NCI-H1436 treated with DMSO at 0.1 percent for 48 hours (cell line): ENCODE measurements around the gene DCD.
"Not testable (repeated sequence)": the region's sequence is repeated elsewhere in the genome, so short reads cannot be mapped to it uniquely, and the experiment has no call there.

Experiments
- DNase-seq: peaks from one replicate; lab custom pipeline; 2025; lab: John Stamatoyannopoulos, UW

The DCD gene

DNA sequence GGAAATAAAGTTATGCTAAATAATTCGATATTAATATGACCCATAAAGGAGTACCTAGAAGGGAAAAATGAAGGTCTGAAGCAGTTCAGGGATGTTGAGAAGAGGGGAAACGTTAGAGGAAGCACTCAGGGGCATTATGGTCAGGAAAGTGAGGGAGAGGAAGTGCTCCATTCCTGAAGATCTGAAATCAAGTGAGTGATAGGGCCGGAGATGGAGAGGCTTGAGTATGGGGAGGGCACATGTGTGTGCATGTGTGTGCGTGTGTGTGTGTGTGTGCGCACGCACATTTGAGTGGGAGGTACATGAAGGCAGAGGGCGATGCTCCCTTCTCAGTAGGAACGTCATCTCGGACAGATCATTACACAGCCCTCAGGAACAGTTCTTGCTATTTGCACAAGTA, 4.9 kb upstream of the DCD start:
- no peak for DNase-seq

DNA sequence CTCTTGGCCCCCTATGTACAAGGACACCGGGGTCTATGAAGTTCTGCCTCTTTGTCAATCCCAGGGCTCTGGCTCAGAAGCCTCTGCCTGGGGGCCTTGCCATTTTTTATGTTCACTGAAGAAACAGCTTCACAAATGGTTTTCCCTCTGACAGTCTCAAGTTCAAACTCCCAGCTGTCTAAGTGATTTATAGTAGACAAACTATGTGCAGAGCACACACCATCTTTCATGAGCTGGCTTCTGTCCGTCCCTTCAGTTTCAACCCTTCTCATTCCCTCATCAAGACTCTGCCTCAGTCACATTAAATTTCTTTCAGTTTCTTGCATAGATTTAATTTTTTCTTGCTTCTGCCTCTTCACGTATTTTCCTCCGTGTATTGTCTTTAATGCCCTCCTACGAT, 2.7 kb upstream of the DCD start:
- DNase-seq: no peak

DNA sequence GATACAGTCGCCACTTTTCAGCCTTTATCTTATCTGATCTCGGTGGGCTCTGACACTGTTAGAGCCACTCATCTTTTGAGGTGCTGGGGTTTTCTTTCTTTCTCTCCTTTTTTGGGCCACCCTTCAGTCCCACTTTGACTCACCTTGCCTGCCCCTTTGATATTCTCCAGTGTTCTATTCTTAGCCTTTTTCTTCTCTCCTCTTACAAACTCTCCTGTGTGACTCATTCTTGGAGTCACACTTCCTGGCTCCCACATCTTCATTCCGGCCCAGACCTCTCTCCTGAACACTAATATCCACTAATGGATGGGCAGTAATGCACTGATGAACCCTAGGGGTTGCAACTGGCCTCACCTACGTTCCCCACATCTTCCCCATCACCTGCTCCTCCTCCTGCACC, 2.2 kb upstream of the DCD start:
- no peak for DNase-seq

DNA sequence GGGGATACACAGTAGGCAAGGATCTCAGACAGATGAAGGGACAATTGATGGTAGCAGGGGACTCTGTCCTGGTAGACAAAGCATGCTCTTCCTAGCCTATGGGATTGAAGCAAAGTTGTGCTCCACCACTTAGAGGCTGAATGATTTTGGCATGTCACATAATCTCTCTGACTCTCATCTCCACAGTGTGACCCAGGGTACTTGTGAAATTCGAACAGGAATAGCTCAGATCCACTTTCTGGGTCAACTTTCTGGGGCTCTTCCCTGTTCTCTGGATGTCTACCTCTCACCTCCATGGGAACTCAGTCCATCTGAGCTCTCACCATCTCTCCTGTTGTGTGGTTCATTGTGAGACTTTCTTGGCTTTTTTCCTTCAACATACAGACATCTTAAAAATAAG, 1.7 kb upstream of the DCD start:
- no peak for DNase-seq

DNA sequence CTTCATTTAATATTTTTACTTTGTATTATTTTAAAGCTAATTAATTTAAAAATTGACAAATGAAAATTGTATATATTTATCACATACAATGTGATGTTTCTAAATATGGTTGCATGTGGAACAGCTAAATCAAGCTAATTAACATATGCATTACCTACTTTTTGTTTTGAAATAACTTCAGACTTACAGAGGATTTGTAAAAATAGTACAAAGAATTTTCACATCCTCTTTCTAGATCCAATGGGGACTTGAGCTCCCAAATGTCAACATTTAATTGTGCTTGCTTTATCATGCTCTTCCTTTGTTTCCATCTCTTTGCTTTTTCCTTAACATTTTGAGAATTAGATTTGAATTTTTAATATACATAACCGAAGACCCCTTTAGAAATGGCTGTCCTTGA, 6.6 kb downstream of the DCD start:
- DNase-seq: no peak

DNA sequence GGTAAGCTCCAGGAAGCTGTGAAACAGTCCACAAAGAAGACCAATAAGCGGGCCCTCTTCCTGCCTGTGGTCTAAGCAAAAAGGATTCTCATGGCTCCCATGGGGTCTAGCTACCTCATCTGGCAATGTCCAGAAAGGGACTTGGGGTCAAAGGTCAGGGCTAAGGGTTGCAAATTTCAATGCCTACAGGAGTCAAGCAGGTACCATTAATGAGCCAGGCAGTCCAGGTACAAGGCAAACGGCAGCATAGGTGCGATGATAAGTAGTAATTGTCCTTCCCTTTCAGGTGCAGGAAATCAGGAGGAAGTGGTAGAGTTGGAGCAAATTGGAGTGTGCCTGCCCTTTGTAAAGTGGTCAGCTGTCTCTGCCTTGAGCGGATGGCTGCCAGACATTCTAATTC, 7.1 kb downstream of the DCD start:
- DNase-seq: no peak

DNA sequence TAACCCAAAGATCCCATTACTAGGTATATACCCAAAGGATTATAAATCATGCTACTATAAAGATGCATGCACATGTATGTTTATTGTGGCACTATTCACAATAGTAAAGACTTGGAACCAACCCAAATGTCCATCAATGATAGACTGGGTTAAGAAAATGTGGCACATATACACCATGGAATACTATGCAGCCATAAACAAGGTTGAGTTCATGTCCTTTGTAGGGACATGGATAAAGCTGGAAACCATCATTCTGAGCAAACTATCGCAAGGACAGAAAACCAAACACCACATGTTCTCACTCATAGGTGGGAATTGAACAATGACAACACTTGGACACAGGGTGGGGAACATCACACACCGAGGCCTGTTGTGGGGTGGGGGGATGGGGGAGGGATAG, 9.1 kb downstream of the DCD start:
- not testable (repeated sequence) for DNase-seq

DNA sequence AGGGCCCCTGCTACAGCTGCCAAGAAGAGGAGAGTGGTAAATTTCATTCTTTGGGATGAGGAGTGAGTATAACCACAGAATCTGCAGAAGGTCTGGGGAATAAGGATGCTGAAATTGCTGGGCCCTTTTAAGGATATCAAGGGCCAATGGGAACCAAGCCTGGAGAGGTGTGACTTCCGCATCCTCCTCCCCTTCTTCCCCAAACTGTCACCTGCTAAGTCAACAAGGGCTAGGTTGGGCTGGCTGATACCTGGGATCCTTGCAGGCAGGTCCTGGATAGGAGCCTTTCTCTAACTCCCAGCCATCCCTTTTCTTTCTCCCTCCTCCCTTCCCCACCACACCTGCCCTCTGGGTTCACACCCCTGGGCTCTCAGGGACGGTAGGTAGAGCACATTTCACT, 13.4 kb downstream of the DCD start, which contains the start of gene LACRT:
Gene LACRT (minus strand): TSS at position 101 of the 400 bp plus-strand sequence. CDS start 54 bp downstream, at position 47.
- no peak for DNase-seq

DNA sequence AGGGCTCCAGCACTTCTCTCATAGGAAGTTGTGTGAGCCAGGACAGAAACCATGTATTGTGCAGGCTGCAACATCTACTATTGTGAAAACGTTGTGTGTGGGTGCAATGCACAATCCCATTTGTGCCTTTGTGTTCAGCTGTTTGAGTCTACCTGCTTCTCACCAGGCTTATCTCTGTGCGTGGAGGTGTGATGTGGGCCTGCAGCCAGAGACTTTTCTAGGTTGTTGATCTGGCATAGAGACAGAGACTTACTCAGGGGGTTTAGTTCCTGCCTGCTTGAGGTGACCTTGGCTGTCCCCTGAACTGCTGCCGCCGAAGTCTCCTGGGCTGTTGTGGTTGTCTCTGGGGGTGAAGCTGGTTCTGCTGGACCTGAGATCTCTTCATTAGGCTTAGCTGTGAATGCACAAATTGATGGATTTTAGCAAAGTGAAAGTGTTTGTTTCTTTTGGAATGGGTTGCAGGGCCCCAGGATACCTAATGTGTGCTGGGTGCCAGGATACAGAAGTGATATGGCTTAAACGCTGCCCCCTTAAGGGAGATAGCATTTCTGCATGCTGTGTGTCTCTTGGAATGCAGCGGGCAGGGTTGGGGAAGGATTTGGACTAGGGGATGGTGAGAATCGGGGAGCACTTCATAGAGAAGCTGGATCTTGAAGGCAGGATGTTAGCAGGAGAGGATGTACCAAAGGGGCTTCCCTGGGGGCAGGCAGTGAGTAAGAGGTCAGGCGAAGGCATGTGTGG, 16.0 kb downstream of the DCD start:
- no peak for DNase-seq

DNA sequence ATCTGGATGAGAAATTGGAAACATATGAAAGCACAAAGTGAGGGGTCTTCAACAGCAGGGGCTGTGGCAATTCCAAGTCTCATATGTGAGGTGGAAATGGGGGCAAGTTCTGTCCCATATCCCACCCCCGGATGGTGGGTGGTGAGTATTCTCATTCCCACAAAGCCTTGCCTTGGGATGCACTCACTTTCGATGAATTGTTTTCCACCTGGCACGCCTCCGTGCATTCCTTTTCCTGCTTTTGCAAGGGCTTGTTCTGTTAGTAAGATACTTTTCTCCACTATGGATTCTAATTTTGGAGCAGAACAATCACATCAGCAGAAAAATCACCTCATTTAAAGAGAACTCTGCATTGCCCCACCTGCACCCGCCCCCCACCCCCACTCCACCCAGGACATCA, 16.6 kb downstream of the DCD start:
- no peak for DNase-seq

DNA sequence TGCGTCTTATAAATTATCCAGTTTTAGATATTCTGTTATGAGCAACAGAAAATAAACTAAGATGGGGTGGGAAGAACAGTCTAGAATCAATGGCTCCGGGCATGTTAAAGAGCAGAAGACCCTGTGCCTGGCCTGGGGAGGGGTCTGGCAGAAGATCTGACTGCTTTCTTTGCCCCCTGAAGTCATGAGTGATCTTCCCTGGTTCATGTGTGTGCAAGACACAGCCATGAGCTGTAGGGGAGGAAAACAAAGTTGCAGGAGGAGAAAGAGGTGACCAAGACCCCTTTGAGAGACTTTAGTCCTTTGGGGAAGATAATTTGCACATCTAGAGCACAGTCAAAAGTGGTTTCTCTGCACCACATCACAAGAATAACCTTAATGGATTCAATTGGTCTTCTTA, 18.2 kb downstream of the DCD start:
- no peak for DNase-seq

DNA sequence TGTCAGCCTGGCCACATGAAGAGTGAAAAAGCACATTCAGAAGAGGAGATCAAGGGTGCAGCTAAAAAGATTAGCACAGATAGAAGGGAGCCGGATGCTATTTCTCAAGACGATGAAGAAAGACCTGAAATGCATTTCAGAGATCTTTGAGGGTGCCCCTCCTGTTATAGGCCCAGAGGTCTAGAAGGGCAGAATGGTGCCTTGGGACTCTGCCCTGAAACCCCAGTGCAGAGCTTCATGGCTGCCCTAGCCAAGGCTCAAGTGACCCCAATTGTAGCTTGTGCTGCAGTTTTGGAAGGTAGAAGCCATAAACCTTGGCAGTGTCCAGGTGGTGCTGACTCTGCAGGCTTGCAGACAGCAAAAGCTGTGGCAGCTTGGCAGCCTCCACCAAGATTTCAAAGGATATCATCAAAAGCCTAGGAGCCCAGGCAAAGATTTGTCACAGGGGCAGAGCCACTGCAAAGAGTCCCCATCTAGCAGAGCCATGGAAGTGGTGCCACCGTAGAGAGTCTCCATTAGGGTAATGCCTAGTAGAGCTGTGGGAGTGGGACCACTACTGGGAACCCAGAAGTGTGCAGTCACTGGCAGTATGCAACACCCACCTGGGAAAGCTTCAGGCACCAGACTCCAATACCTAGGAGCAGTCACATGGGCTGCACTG, 19.8 kb downstream of the DCD start:
- DNase-seq: no peak

DNA sequence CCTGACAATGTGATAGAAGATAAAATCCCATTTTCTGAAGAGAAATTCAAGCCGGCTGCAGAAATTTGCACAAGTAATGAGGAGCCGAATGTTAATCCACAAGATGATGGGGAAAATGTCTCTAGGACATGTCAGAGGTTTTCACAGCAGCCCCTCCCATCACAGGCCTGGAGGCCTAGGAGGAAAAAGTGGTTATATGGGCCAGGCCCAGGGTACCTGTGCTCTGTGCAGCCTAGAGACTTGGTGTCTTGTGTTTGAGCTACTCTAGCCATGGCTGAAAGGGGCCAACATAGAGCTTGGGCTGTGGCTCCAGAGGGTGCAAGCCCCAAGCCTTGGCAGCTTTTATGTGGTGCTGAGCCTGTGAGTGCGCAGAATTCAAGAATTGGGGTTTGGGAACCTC, 20.9 kb downstream of the DCD start:
- no peak for DNase-seq

DNA sequence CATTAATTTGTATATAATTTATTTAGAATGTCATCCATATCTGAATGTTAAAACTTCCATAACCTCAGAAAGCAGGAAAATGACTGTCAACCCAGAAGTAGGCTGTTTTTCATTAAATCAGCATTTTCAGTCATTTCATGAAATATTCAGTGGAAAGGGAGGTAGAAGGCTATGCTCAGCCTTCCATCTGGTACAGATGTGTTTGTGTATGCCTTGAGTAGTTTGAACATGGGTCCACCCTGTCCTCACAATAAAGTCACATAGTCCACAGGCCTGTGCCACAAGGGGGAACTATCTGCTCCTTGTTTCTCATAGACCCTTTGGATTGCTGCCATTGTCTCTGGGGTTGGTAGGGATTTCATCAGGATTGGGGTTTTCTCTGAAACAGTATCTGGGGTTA, 22.6 kb downstream of the DCD start:
- DNase-seq: no peak

DNA sequence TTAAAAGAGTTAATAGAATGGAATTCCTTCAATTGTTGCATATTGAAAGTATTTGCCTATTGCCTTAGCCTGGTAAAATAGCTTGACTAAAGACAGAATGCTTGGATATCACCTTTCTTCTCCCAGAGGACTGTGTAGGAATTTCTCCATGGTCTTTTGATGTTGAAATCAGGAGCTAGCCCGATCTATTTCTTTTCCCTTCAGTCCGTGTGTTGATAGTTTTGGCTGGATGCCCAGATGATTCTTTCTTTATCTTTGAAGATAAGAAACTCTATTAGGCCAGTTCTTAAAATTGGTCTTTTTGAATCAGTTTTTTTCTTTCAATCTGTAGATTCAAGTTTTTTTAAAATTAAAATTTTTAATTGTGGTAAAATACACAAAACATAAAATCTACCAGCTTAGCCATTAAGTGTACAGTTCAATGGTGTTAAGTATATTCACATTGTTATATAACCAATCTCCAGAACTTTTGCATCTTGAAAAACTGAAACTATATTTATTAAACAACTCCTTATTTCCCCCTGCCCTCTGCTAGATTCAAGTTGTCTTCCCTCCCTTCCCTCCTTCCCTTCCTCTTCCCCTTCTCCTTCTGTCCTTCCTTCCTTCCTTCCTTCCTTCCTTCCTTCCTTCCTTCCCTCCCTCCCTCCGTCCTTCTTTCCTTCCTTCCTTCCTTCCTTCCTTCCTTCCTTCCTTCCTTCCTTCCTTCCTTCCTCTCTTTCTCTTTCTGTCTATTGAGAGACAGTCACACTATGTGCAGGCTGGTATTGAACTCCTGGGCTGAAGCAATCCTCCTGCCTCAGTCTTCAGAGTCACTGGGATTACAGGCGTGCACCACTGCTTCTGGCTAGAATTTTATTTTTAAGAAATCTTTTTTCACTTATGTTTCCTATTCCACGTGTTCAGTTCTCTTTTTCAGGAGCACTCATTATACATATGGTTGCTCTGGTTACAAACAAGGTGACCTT, 23.6 kb downstream of the DCD start:
- DNase-seq: no peak

DNA sequence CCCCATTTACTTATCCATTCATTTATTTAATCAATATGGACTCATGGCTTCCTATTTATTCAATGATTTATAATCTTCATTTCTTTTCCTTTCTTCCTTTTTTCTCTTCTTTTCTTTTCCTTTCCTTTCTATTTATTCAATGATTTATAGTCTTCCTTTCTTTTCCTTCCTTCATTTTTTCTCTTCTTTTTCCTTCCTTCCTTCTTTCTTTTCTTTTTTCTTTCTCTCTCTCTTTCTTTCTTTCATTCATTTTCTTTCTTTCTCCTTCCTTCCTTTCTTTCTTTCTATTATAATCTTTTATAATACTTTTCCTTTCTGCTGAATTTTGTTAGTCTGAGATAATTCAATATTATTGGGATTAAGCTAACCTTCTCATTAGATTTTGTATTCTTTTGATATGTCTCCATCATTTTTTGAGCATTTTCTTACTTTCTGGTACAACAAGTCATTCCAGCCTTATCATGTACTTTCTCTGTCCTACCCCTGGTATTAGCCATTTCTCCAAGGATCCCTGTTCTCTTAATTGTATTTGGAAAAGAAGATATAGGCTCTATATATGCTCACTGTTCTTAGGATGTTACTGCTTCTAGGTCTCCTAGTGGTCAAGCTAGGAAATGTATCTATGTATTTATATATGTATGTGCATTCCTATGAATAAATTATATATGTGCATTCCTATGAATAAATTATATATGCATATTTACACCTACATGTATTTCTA, 25.5 kb downstream of the DCD start:
- DNase-seq: no peak

DNA sequence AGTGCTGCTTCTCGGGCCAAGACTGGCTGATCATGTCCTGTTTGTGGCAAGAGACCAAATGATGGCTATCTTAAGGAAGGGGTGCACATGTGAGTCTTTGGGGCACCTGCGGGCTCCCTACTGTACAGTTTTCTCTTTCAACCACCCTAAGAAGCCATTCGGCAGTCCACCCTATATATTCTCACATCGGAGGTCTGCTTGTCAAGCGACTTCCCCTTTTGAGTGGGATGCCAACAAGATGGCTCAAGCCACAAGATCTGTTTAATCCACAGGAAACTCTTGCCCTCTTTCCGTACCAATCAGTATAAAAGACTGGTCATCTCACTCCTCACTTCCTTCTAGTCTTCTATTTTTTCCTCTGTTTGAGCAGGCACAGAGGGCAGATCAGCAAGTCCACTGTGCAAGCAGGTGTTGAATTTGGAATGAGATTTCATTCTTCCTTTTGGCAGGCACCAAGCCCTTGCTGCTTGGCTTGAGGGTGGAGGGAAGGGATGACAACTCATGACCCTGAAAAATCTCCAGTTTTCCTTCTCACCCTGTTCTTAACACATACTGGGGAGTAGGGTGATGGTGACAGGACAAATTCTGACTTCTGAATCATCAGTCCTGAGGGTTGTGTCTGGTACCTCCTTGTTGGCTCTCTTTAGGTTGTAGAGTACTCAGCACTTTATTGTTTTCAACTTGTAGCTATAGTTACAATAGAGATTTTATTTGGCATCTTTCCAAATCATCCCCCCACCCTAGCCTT, 31.1 kb downstream of the DCD start:
- no peak for DNase-seq

DNA sequence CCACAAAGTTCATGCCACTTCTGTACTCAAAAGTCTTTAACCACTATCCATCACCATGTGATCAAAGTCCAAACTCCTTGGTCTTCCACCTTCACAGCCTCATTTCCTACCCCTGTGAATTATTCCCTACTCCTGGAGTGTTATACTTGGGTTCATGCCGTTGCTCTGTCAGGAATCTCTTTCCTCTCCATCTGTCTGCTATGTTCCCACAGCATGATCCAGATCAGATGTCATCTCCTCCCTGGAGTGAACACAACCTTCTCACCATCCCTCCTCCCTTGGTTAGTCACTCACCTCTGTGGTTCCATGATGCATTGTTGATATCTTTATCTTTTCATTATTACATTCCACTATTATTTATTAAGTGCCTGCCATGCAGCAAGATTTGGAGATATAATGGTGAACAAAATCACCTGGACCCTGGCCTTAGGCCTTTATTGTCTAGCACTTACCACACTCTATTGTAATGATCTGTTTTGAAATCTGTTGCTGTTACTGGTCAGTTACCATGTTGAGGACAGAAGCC, 35.9 kb downstream of the DCD start:
- no peak for DNase-seq

DNA sequence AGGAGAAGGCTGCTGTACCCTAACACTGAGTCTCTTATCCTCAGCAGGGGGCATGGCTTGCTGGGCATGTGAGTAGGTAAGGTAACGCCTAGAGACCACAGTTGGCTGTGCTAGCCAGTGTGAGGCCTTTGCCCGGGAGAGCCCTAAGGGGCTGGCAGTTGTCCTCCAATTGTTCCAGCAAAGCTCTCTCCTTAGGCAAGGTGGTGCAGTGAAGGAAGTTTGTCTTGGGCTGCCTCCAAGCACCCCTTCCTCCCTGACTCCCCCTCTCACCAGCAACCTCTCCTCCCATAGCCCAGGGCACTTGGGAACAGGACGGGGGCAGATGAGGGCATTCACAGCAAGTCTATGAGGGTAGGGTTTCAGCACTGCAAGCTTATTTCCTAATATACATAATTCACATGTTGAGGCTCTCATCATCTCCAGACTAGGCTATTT, 36.4 kb downstream of the DCD start:
- DNase-seq: no peak

DNA sequence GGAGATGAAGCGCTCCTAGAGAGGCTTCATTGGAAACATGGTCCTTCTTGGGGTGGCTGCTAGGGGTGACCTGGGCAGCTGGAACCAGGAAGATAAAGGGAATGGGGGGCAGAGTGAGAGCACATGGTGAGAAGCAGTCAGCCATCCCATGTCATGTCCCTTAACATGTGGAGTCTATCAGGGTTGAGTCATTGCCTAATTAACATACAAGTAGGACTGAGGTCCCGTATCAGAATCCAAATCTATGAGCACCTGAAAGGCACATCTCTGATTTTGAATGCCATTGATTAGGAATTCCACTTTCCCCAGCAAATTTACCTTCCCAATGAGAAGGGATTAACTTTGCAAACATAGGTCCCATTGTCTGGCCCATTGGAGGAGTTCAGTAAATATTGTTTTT, 39.4 kb downstream of the DCD start:
- DNase-seq: no peak

DNA sequence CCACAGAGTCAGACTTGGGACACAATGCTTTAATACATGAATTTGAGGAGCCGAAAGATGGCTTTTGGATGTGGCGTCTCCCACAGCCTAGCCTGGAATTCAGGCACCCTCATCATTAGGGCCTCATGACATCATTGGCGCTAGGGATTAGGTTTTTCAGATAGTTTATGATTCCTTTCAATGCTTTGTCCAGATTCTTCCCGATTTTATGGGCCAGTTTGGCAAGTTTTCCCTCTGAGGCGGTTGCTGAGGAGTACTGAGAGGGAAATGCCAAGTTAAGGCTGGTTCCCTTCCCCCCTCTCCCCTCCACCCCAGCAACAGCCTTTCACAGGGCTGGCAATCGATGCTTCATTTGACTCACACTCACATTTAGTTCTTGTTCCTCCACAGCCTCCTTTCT, 40.0 kb downstream of the DCD start:
- DNase-seq: no peak
